Measurements from ENCODE around the gene CTPS1.

GRCh38 chr1:41053316-41053715, 73.8 kb downstream of the CTPS1 start:
- TF ChIP-seq GATA3 (IDR thresholded peaks at IDR 0.05; ENCODE audit: low read depth, low read length) (no peak), GATA2 (IDR thresholded peaks at IDR 0.05; ENCODE audit: low read depth, low read length) (no peak)
